ENCODE results near the gene NOTCH3.

- TF ChIP-seq POLR2AphosphoS5 (IDR thresholded peaks at IDR 0.05) = no peak
- no peak for TF ChIP-seq CTCF (IDR thresholded peaks at IDR 0.05)
- TF ChIP-seq POLR2A (IDR thresholded peaks at IDR 0.05) = no peak
These were observed 11.9 kb downstream of the NOTCH3 start for GRCh38 chr19:15188851-15189250.

Measured in gastroesophageal sphincter (tissue), 3 donors.